ENCODE results near the gene BPIFA2.

Gene BPIFA2

GRCh38 chr20:33166533-33167113 is 1.3 kb upstream of the BPIFA2 start:
- H3K4me3 ChIP-seq (replicated peaks; ENCODE audit: low read depth, low read length): no peak overlapping the region
- TF ChIP-seq CTCF (IDR thresholded peaks at IDR 0.05; ENCODE audit: low read length, missing control alignments): no peak

GRCh38 chr20:33169176-33169794 is 1.3 kb downstream of the BPIFA2 start:
- DNase-seq (ENCODE audit: low read depth): no peak
- peak; percentile 45 for TF ChIP-seq CTCF (IDR thresholded peaks at IDR 0.05; ENCODE audit: low read length, missing control alignments)
- H3K4me3 ChIP-seq (replicated peaks; ENCODE audit: low read depth, low read length): no peak overlapping the region

More at GRCh38 chr20:33166533-33167113, 1.3 kb upstream of the BPIFA2 start:
- DNase-seq (ENCODE audit: low read depth): no peak

GRCh38 chr20:33172781-33173180 is 4.8 kb downstream of the BPIFA2 start:
- peak; percentile 13 for DNase-seq (ENCODE audit: low read depth)
- no peak for TF ChIP-seq CTCF (IDR thresholded peaks at IDR 0.05; ENCODE audit: low read length, missing control alignments)
- H3K4me3 ChIP-seq (replicated peaks; ENCODE audit: low read depth, low read length): no peak overlapping the region

- H3K4me3 ChIP-seq (replicated peaks; ENCODE audit: low read depth, low read length): no peak overlapping the region
- TF ChIP-seq CTCF (IDR thresholded peaks at IDR 0.05; ENCODE audit: low read length, missing control alignments): no peak
- DNase-seq (ENCODE audit: low read depth): no peak
Measured at GRCh38 chr20:33175123-33175522, 7.2 kb downstream of the BPIFA2 start.

- H3K4me3 ChIP-seq (replicated peaks; ENCODE audit: low read depth, low read length): no peak overlapping the region
- no peak for DNase-seq (ENCODE audit: low read depth)
- TF ChIP-seq CTCF (IDR thresholded peaks at IDR 0.05; ENCODE audit: low read length, missing control alignments): no peak
Measured at GRCh38 chr20:33176101-33176500, 8.1 kb downstream of the BPIFA2 start.

GRCh38 chr20:33177866-33178265 is 9.9 kb downstream of the BPIFA2 start:
- TF ChIP-seq CTCF (IDR thresholded peaks at IDR 0.05; ENCODE audit: low read length, missing control alignments): no peak
- no peak for DNase-seq (ENCODE audit: low read depth)
- H3K4me3 ChIP-seq (replicated peaks; ENCODE audit: low read depth, low read length): no peak overlapping the region

GRCh38 chr20:33178726-33179125 is 10.8 kb downstream of the BPIFA2 start:
- no peak for TF ChIP-seq CTCF (IDR thresholded peaks at IDR 0.05; ENCODE audit: low read length, missing control alignments)
- no peak overlapping the region for H3K4me3 ChIP-seq (replicated peaks; ENCODE audit: low read depth, low read length)
- no peak for DNase-seq (ENCODE audit: low read depth)

All from fibroblast of pulmonary artery (primary cell).